NT2/D1 (cell line): Measurements from ENCODE around the gene PPP5C.

Experiments used
- SUZ12 ChIP-seq: IDR thresholded peaks from 2 replicates; pipeline ENCODE4 v1.6.1; 2011; ENCODE audit not compliant: insufficient read length, insufficient read depth; ENCODE audit errors: extremely low read depth
- YY1 ChIP-seq: IDR thresholded peaks from 2 replicates; pipeline ENCODE4 v1.6.1; 2011; ENCODE audit not compliant: insufficient read length, insufficient read depth
- ZNF274 ChIP-seq: IDR thresholded peaks from 2 replicates; pipeline ENCODE4 v1.6.1; 2011; ENCODE audit warnings: mild to moderate bottlenecking, low read depth, low read length

GRCh38 chr19:46368116-46368515 lies 21.2 kb downstream of the PPP5C start:
- no peak for TF ChIP-seq ZNF274
- TF ChIP-seq YY1: no peak
- TF ChIP-seq SUZ12: no peak
